Cardiac fibroblast (primary cell): ENCODE data around the gene STK10.
A peak's percentile ranks its signal among the peaks of the same experiment; 100 is the strongest.
"Not testable (repeated sequence)": the region's sequence is repeated elsewhere in the genome, so short reads cannot be mapped to it uniquely, and the experiment has no call there.

Experiments
- DNase-seq, 2 donors: peaks; one replicate each; pipeline versions ENCODE4 v3.0.0 to v3.0.0-alpha.2; 2010; ENCODE audit warnings: low read depth in 2 of 2
- H3K4me3 ChIP-seq, 2 donors: replicated peaks in 1 of 2; 1 replicate in 1 of 2; 2 replicates in 1 of 2; pipeline ENCODE4 v1.5.1; 2011; ENCODE audit warnings: low read depth in 2 of 2, low read length in 2 of 2, mild to moderate bottlenecking in 2 of 2, moderate library complexity in 1 of 2
- CTCF ChIP-seq: IDR thresholded peaks from one replicate; pipeline ENCODE4 v1.5.1; 2011; ENCODE audit warnings: low read depth, mild to moderate bottlenecking, low read length, inconsistent platforms

Gene STK10

GRCh38 chr5:172223901-172224873, 36.2 kb upstream of the STK10 start:
- DNase-seq: no peak
- H3K4me3 ChIP-seq: no peak overlapping the region
- TF ChIP-seq CTCF: no peak

GRCh38 chr5:172219296-172219695, 31.3 kb upstream of the STK10 start:
- H3K4me3 ChIP-seq: no peak overlapping the region
- no peak for DNase-seq
- no peak for TF ChIP-seq CTCF

- no peak for TF ChIP-seq CTCF
- no peak overlapping the region for H3K4me3 ChIP-seq
- peak in 1 of 2 donors; percentile 19 for DNase-seq
These were observed 28.3 kb upstream of the STK10 start for GRCh38 chr5:172216345-172216744.

- H3K4me3 ChIP-seq: no peak overlapping the region
- no peak for TF ChIP-seq CTCF
- no peak for DNase-seq
These were observed 25.1 kb upstream of the STK10 start for GRCh38 chr5:172213126-172213525.

- H3K4me3 ChIP-seq: no peak overlapping the region
- TF ChIP-seq CTCF: no peak
- DNase-seq: no peak
These were observed 23.7 kb upstream of the STK10 start for GRCh38 chr5:172211676-172212075.

GRCh38 chr5:172209714-172210113, 21.7 kb upstream of the STK10 start:
- no peak for DNase-seq
- no peak for TF ChIP-seq CTCF
- no peak overlapping the region for H3K4me3 ChIP-seq

GRCh38 chr5:172207511-172207910, 19.5 kb upstream of the STK10 start:
- H3K4me3 ChIP-seq: no peak overlapping the region
- no peak for TF ChIP-seq CTCF
- DNase-seq: no peak

GRCh38 chr5:172205984-172206383, 18.0 kb upstream of the STK10 start:
- not testable (repeated sequence) for H3K4me3 ChIP-seq, DNase-seq
